Adrenal gland (tissue), 5 donors: Measurements from ENCODE around the gene HMGA1.
A peak's percentile ranks its signal among the peaks of the same experiment; 100 is the strongest.

Experiments
- POLR2A ChIP-seq, 2 donors: fragments of 450-650 bp; IDR thresholded peaks; one replicate each; pipeline ENCODE4 v1.6.1; 2017; ENCODE audit warnings: antibody characterized with exemption in 2 of 2, mild to moderate bottlenecking in 2 of 2, moderate library complexity in 1 of 2
- TF ChIP-seq, protein P1 (sequence below), 6 experiments: fragments of 450-650 bp in 4 of 6; fragments of 200-600 bp in 2 of 6; sonication (generic) in 1 of 6; IDR thresholded peaks; 1 replicate in 5 of 6; 2 replicates in 1 of 6; pipeline versions ENCODE4 v1.5.1 to v1.8.0; 2016 to 2021; ENCODE audit warnings: antibody characterized with exemption in 6 of 6, mild to moderate bottlenecking in 2 of 6, moderate library complexity in 1 of 6
- donor health status: DM: no; HTN: no; CAD: no.

- TF ChIP-seq, protein P1, sequence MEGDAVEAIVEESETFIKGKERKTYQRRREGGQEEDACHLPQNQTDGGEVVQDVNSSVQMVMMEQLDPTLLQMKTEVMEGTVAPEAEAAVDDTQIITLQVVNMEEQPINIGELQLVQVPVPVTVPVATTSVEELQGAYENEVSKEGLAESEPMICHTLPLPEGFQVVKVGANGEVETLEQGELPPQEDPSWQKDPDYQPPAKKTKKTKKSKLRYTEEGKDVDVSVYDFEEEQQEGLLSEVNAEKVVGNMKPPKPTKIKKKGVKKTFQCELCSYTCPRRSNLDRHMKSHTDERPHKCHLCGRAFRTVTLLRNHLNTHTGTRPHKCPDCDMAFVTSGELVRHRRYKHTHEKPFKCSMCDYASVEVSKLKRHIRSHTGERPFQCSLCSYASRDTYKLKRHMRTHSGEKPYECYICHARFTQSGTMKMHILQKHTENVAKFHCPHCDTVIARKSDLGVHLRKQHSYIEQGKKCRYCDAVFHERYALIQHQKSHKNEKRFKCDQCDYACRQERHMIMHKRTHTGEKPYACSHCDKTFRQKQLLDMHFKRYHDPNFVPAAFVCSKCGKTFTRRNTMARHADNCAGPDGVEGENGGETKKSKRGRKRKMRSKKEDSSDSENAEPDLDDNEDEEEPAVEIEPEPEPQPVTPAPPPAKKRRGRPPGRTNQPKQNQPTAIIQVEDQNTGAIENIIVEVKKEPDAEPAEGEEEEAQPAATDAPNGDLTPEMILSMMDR (IDR thresholded peaks at IDR 0.05): no peak
- TF ChIP-seq POLR2A (IDR thresholded peaks at IDR 0.05): peak; percentile 47 to 73
Measured at GRCh38 chr6:34236443-34237315, at the start of gene HMGA1.
